Measurements from ENCODE around the gene LRRC8E. TPM values are rescaled to one million over a fixed set of nuclear protein-coding genes. Genes with fewer than 3 reads are reported as not detected.
"Not testable (repeated sequence)": the region's sequence is repeated elsewhere in the genome, so short reads cannot be mapped to it uniquely, and the experiment has no call there.

Gene LRRC8E
- total RNA-seq, 2 experiments from 2014 or later = not detected

- peaks cover 12% of the 10 kb centered on the region for H3K4me1 Mint-ChIP-seq
- H3K9me3 Mint-ChIP-seq = no peaks in the 10 kb centered on the region
- H3K36me3 Mint-ChIP-seq (ENCODE audit: low read depth) = peaks cover 10% of the 10 kb centered on the region
- H3K27me3 Mint-ChIP-seq = peaks cover 19% of the 10 kb centered on the region
- H3K27ac Mint-ChIP-seq = no peak overlapping the region
- CTCF ChIA-PET = interaction anchor here (0.6 to 1.5 kb wide), 5 partner anchors 8 to 232 kb away, joined by 3 to 7 read pairs (median 5); partner anchors contain the start of genes MAP2K7, SNAPC2 and TRAPPC5
- H3K4me3 Mint-ChIP-seq = no peak overlapping the region
- POLR2A ChIA-PET = no interaction called here
- DNase-seq = no peak
Observed at GRCh38 chr19:7912144-7912696, 23.9 kb downstream of the LRRC8E start.

GRCh38 chr19:7912697-7913564 lies 24.6 kb downstream of the LRRC8E start:
- peaks cover 10% of the 10 kb centered on the region for H3K36me3 Mint-ChIP-seq (ENCODE audit: low read depth)
- CTCF ChIA-PET = interaction anchor here (1.3 to 1.5 kb wide), 2 partner anchors 9 to 44 kb away, joined by 5 read pairs; partner anchors contain the start of gene MAP2K7

GRCh38 chr19:7913652-7914051 lies 25.3 kb downstream of the LRRC8E start:
- Mint-ChIP-seq H3K9me3 (no peaks in the 10 kb centered on the region), H3K27me3 (peaks cover 30% of the 10 kb centered on the region), H3K4me1 (peaks cover 14% of the 10 kb centered on the region), H3K4me3 (no peak overlapping the region), H3K27ac (no peak overlapping the region), H3K36me3 (ENCODE audit: low read depth) (peaks cover 10% of the 10 kb centered on the region)
- ChIA-PET POLR2A (no interaction called here), CTCF (interaction anchor here (1.3 kb wide), 1 partner anchor 10 kb away, joined by 5 read pairs; the partner anchor contains the start of gene MAP2K7)
- DNase-seq = no peak

More at GRCh38 chr19:7912697-7913564, 24.6 kb downstream of the LRRC8E start:
- Mint-ChIP-seq H3K4me3 (no peak overlapping the region), H3K27ac (no peak overlapping the region), H3K27me3 (peaks cover 22% of the 10 kb centered on the region), H3K9me3 (no peaks in the 10 kb centered on the region), H3K4me1 (peaks cover 13% of the 10 kb centered on the region)
- no peak for DNase-seq
- POLR2A ChIA-PET = no interaction called here

GRCh38 chr19:7914099-7914498 lies 25.8 kb downstream of the LRRC8E start:
- POLR2A ChIA-PET = no interaction called here
- no peak for DNase-seq
- Mint-ChIP-seq H3K27ac (no peak overlapping the region), H3K4me3 (no peak overlapping the region), H3K4me1 (peaks cover 14% of the 10 kb centered on the region), H3K27me3 (peaks cover 31% of the 10 kb centered on the region), H3K36me3 (ENCODE audit: low read depth) (peaks cover 10% of the 10 kb centered on the region), H3K9me3 (no peaks in the 10 kb centered on the region)
- CTCF ChIA-PET = no interaction called here

GRCh38 chr19:7914598-7915045 lies 26.3 kb downstream of the LRRC8E start, which contains the start of gene TGFBR3L:
Gene TGFBR3L (plus strand): TSS chr19:7914830.
- CTCF ChIA-PET = no interaction called here
- POLR2A ChIA-PET = no interaction called here

GRCh38 chr19:7915250-7916102 lies 27.2 kb downstream of the LRRC8E start:
- Mint-ChIP-seq H3K27me3 (peaks cover 37% of the 10 kb centered on the region), H3K36me3 (ENCODE audit: low read depth) (peaks cover 10% of the 10 kb centered on the region), H3K9me3 (no peaks in the 10 kb centered on the region), H3K4me1 (peaks cover 21% of the 10 kb centered on the region), H3K27ac (no peak overlapping the region), H3K4me3 (peak overlapping the region; percentile 53)
- ChIA-PET CTCF (interaction anchor here (0.6 to 1.5 kb wide), 3 partner anchors 12 to 1630 kb away, joined by 3 to 4 read pairs (median 4); partner anchors contain the start of gene MAP2K7), POLR2A (interaction anchor here (0.6 kb wide), 1 partner anchor 1332 kb away, joined by 4 read pairs; no protein-coding TSS in a partner anchor)
- no peak for DNase-seq

More at GRCh38 chr19:7914598-7915045, 26.3 kb downstream of the LRRC8E start, which contains the start of gene TGFBR3L:
- H3K27ac Mint-ChIP-seq = no peak within 1 kb of the TSS
- H3K9me3 Mint-ChIP-seq = no peaks in the 10 kb centered on the region
- peaks cover 10% of the 10 kb centered on the region for H3K36me3 Mint-ChIP-seq (ENCODE audit: low read depth)
- H3K4me1 Mint-ChIP-seq = peaks cover 16% of the 10 kb centered on the region
- peaks cover 32% of the 10 kb centered on the region for H3K27me3 Mint-ChIP-seq
- no peak for DNase-seq
- H3K4me3 Mint-ChIP-seq = peak within 1 kb of the TSS; percentile 53

- peaks cover 27% of the 10 kb centered on the region for H3K4me1 Mint-ChIP-seq
- H3K36me3 Mint-ChIP-seq (ENCODE audit: low read depth) = peaks cover 7% of the 10 kb centered on the region
- DNase-seq = peak; percentile 66
- peaks cover 37% of the 10 kb centered on the region for H3K27me3 Mint-ChIP-seq
- H3K4me3 Mint-ChIP-seq = peak overlapping the region; percentile 63
- ChIA-PET POLR2A (interaction anchor here (0.6 kb wide), 1 partner anchor 1333 kb away, joined by 4 read pairs; no protein-coding TSS in a partner anchor), CTCF (interaction anchor here (0.6 to 2.2 kb wide), 5 partner anchors 13 to 1946 kb away, joined by 3 to 5 read pairs (median 4); partner anchors contain the start of gene MAP2K7)
- H3K9me3 Mint-ChIP-seq = no peaks in the 10 kb centered on the region
- H3K27ac Mint-ChIP-seq = no peak overlapping the region
Observed at GRCh38 chr19:7916103-7916954, 28.0 kb downstream of the LRRC8E start.

- Mint-ChIP-seq H3K36me3 (ENCODE audit: low read depth) (peaks cover 6% of the 10 kb centered on the region), H3K4me3 (peak overlapping the region; percentile 63), H3K9me3 (no peaks in the 10 kb centered on the region), H3K27me3 (peaks cover 37% of the 10 kb centered on the region), H3K27ac (no peak overlapping the region), H3K4me1 (peaks cover 33% of the 10 kb centered on the region)
- DNase-seq = no peak
- ChIA-PET POLR2A (no interaction called here), CTCF (interaction anchor here (0.6 to 2.2 kb wide), 6 partner anchors 9 to 1946 kb away, joined by 3 to 10 read pairs (median 5); partner anchors contain the start of genes LRRC8E and MAP2K7)
Observed at GRCh38 chr19:7916955-7917266, 28.6 kb downstream of the LRRC8E start.

- no peak overlapping the region for H3K27ac Mint-ChIP-seq
- POLR2A ChIA-PET = no interaction called here
Observed at GRCh38 chr19:7917267-7918061, 29.2 kb downstream of the LRRC8E start.

GRCh38 chr19:7918062-7918614 lies 29.8 kb downstream of the LRRC8E start:
- Mint-ChIP-seq H3K27me3 (peaks cover 37% of the 10 kb centered on the region), H3K4me3 (peak overlapping the region; percentile 44), H3K4me1 (peaks cover 36% of the 10 kb centered on the region)
- H3K9me3 Mint-ChIP-seq; POLR2A ChIA-PET; H3K36me3 Mint-ChIP-seq (ENCODE audit: low read depth); H3K27ac Mint-ChIP-seq; DNase-seq: not testable (repeated sequence)
- CTCF ChIA-PET = interaction anchor here (0.6 to 3.3 kb wide), 14 partner anchors 10 to 663 kb away, joined by 3 to 12 read pairs (median 4); partner anchors contain the start of genes LRRC8E, MAP2K7, TIMM44 and TRAPPC5

More at GRCh38 chr19:7917267-7918061, 29.2 kb downstream of the LRRC8E start:
- H3K36me3 Mint-ChIP-seq (ENCODE audit: low read depth) = peaks cover 8% of the 10 kb centered on the region
- H3K4me3 Mint-ChIP-seq = peak overlapping the region; percentile 63
- DNase-seq = peak; percentile 51
- peaks cover 37% of the 10 kb centered on the region for H3K27me3 Mint-ChIP-seq
- CTCF ChIA-PET = interaction anchor here (0.6 to 3.3 kb wide), 15 partner anchors 9 to 1945 kb away, joined by 3 to 12 read pairs (median 4); partner anchors contain the start of genes LRRC8E, MAP2K7, TIMM44 and TRAPPC5
- no peaks in the 10 kb centered on the region for H3K9me3 Mint-ChIP-seq
- H3K4me1 Mint-ChIP-seq = peaks cover 36% of the 10 kb centered on the region

All from activated CD4-positive, alpha-beta T cell treated with anti-CD3 and anti-CD28 coated beads, Interleukin-2, amount 10 ng/mL, durations not matched to agents 7 days and 5 days (primary cell).